GM21717 (cell line): ENCODE results near the gene NTM.

Experiments
- ATAC-seq: cut with Tn5 transposase; IDR thresholded peaks from one replicate; pipeline ENCODE4 v1.9.1; 2021; ENCODE audit warnings: mild to moderate bottlenecking, moderate library complexity; ENCODE audit not compliant: unreplicated experiment

Gene NTM

GRCh38 chr11:131977231-131977630 is 606.8 kb downstream of the NTM start:
- ATAC-seq, result no peak

- ATAC-seq, result no peak
Measured at GRCh38 chr11:131977854-131978253, 607.4 kb downstream of the NTM start.

GRCh38 chr11:131978351-131978750 is 607.9 kb downstream of the NTM start:
- ATAC-seq, result no peak

GRCh38 chr11:131979364-131979763 is 608.9 kb downstream of the NTM start:
- no peak for ATAC-seq

- no peak for ATAC-seq
Measured at GRCh38 chr11:131980199-131980598, 609.8 kb downstream of the NTM start.

- no peak for ATAC-seq
Measured at GRCh38 chr11:131980888-131981668, 610.7 kb downstream of the NTM start.

GRCh38 chr11:131982154-131982553 is 611.7 kb downstream of the NTM start:
- no peak for ATAC-seq

- no peak for ATAC-seq
Measured at GRCh38 chr11:131985846-131986301, 615.5 kb downstream of the NTM start.

GRCh38 chr11:131987703-131988102 is 617.3 kb downstream of the NTM start:
- ATAC-seq, result no peak

GRCh38 chr11:131991606-131992005 is 621.2 kb downstream of the NTM start:
- no peak for ATAC-seq

GRCh38 chr11:131993246-131993645 is 622.8 kb downstream of the NTM start:
- ATAC-seq, result no peak

- ATAC-seq, result no peak
Measured at GRCh38 chr11:131998020-131998419, 627.6 kb downstream of the NTM start.

- ATAC-seq, result no peak
Measured at GRCh38 chr11:131999084-131999483, 628.7 kb downstream of the NTM start.

GRCh38 chr11:131999955-132000354 is 629.5 kb downstream of the NTM start:
- ATAC-seq, result no peak

GRCh38 chr11:132005887-132006286 is 635.5 kb downstream of the NTM start:
- no peak for ATAC-seq

GRCh38 chr11:132006884-132007580 is 636.6 kb downstream of the NTM start:
- no peak for ATAC-seq

GRCh38 chr11:132008226-132008625 is 637.8 kb downstream of the NTM start:
- no peak for ATAC-seq

- no peak for ATAC-seq
Measured at GRCh38 chr11:132008872-132009271, 638.5 kb downstream of the NTM start.

GRCh38 chr11:132020001-132020400 is 649.6 kb downstream of the NTM start:
- ATAC-seq, result no peak

- ATAC-seq, result no peak
Measured at GRCh38 chr11:132022285-132022684, 651.9 kb downstream of the NTM start.

GRCh38 chr11:132022733-132023478 is 652.5 kb downstream of the NTM start:
- ATAC-seq, result no peak
